NT2/D1 (cell line): Measurements from ENCODE around the gene URI1.

ENCODE experiments used
- SUZ12 ChIP-seq: IDR thresholded peaks from 2 replicates; pipeline ENCODE4 v1.6.1; 2011; ENCODE audit not compliant: insufficient read length, insufficient read depth; ENCODE audit errors: extremely low read depth
- YY1 ChIP-seq: IDR thresholded peaks from 2 replicates; pipeline ENCODE4 v1.6.1; 2011; ENCODE audit not compliant: insufficient read length, insufficient read depth
- ZNF274 ChIP-seq: IDR thresholded peaks from 2 replicates; pipeline ENCODE4 v1.6.1; 2011; ENCODE audit warnings: mild to moderate bottlenecking, low read depth, low read length

DNA sequence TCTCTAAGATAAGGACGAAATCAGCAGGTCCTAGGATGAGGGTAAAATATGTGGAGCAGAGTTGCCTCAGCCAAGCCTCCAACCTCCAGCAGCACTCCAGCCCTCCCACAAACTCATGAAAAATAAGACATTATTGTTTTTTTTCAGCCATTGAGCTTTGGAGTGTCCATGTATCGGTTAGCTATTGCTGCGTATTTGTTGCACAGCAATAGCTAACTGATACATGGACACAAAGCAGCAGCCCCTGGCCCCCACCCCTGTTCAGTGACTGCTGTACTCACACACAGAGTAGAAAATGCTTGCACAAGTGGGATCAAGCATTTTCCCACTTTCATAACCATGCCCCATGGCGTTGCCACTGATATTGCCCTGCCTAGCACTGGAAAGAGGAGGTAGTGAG lies 19.1 kb upstream of the URI1 start:
- TF ChIP-seq ZNF274 (no peak), YY1 (no peak), SUZ12 (no peak)
